Spleen (tissue), 11 donors: Measurements from ENCODE around the gene BARX1. TPM values are rescaled to one million over a fixed set of nuclear protein-coding genes. Genes with fewer than 3 reads are reported as not detected.

Source experiments
- DNase-seq: peaks from one replicate; pipeline ENCODE4 v3.0.0-alpha.2; 2020
- H3K27ac ChIP-seq, 8 donors: fragments of 200-600 bp; sonication (generic) in 7 of 8; 1 replicate in 4 of 8; 2 replicates in 4 of 8; pipeline versions ENCODE4 v1.5.0 to v1.8.0; 2016 to 2021; ENCODE audit warnings: inconsistent platforms in 4 of 8, mild to moderate bottlenecking in 4 of 8, moderate library complexity in 1 of 8
- H3K27me3 ChIP-seq, 7 donors: fragments of 200-600 bp; sonication (generic) in 6 of 7; replicated peaks in 1 of 7; 1 replicate in 4 of 7; 2 replicates in 3 of 7; pipeline versions ENCODE4 v1.5.0 to v1.8.0; 2016 to 2021; ENCODE audit warnings: inconsistent platforms in 3 of 7, mild to moderate bottlenecking in 1 of 7
- H3K36me3 ChIP-seq, 6 donors: fragments of 200-600 bp; sonication (generic) in 5 of 6; 1 replicate in 4 of 6; 2 replicates in 2 of 6; pipeline versions ENCODE4 v1.5.0 to v1.8.0; 2016 to 2021; ENCODE audit warnings: inconsistent platforms in 2 of 6
- H3K4me1 ChIP-seq, 6 donors: fragments of 200-600 bp; sonication (generic) in 5 of 6; 1 replicate in 3 of 6; 2 replicates in 3 of 6; pipeline versions ENCODE4 v1.5.0 to v1.8.0; 2016 to 2021; ENCODE audit warnings: inconsistent platforms in 3 of 6
- H3K4me3 ChIP-seq, 8 donors: fragments of 200-600 bp; sonication (generic) in 7 of 8; 1 replicate in 4 of 8; 2 replicates in 4 of 8; pipeline versions ENCODE4 v1.5.0 to v1.8.0; 2016 to 2021; ENCODE audit warnings: inconsistent platforms in 4 of 8, mild to moderate bottlenecking in 4 of 8, moderate library complexity in 2 of 8
- H3K9me3 ChIP-seq, 8 donors: fragments of 200-600 bp; sonication (generic) in 7 of 8; 1 replicate in 4 of 8; 2 replicates in 4 of 8; pipeline versions ENCODE4 v1.5.0 to v1.8.0; 2016 to 2021; ENCODE audit warnings: inconsistent platforms in 4 of 8
- POLR2A ChIP-seq, 3 donors: fragments of 450-650 bp; IDR thresholded peaks; one replicate each; pipeline ENCODE4 v1.5.1; 2017; ENCODE audit warnings: antibody characterized with exemption in 3 of 3, mild to moderate bottlenecking in 1 of 3
- POLR2AphosphoS5 ChIP-seq, 3 donors: sonication (generic); formaldehyde crosslinking; IDR thresholded peaks; one replicate each; pipeline ENCODE4 v1.5.1; 2017; ENCODE audit warnings: antibody characterized with exemption in 3 of 3
- WGBS, 5 donors: extraction: QIAGEN DNeasy Blood & Tissue Kit in 3 of 5; methylation state at CpG; one replicate each; pipeline versions ENCODE4 v1.1.5 to v1.1.7; 2013 to 2018; 5-methylcytosine and 5-hydroxymethylcytosine counted together
- intact Hi-C: fragments of 100-400 bp; cut with DNase I; formaldehyde crosslinking; loops from one replicate; pipeline ENCODE4 v1.15.0; 2023; ENCODE audit warnings: low total_unique reads
- polyA plus RNA-seq, 3 donors: library from polyadenylated mRNA; stranded (reverse); fragments of 200-250 nt; gene quantifications; one replicate each; pipeline ENCODE4 v1.2.1, GENCODE V29; 2013
- total RNA-seq, 7 donors: library from RNA; depleted of rRNA in 3 of 7; stranded (reverse); fragments of >200 nt in 3 of 7; fragmentation: NEBNext Ultra II Directional in 4 of 7; extraction: Animal tissue kit (Norgen Biotek cat#: 25700) in 4 of 7; gene quantifications; one replicate each; pipeline versions ENCODE4 v1.1.0 to v1.2.1, GENCODE V29; 2016 to 2021
- TF ChIP-seq, protein P1 (sequence below), 11 experiments: fragments of 200-600 bp in 7 of 11; fragments of 450-650 bp in 4 of 11; sonication (generic) in 4 of 11; IDR thresholded peaks in 8 of 11; conservative IDR thresholded peaks in 3 of 11; 1 replicate in 7 of 11; 2 replicates in 4 of 11; pipeline versions ENCODE4 v1.4.0 to v1.8.0; 2016 to 2021; ENCODE audit warnings: antibody characterized with exemption in 11 of 11, inconsistent platforms in 4 of 11, mild to moderate bottlenecking in 1 of 11
- donor health status: healthy with polysubstance abuse.
- donor health status: DM: no; HTN: no; CAD: no; lungs with moderate emphysema.
- donor health status: DM: no; HTN: no; CAD: no.
- donor health status: Bipolar disorder and iron deficiency.
- donor health status: healthy.
- donor health status: DM: no; HTN: no; CAD: no.
- donor health status: DM: yes; HTN: yes; CAD: no.

The BARX1 gene
- total and polyA plus RNA-seq, 10 donors, result 0.07 to 0.21 TPM; not detected in 8

DNA sequence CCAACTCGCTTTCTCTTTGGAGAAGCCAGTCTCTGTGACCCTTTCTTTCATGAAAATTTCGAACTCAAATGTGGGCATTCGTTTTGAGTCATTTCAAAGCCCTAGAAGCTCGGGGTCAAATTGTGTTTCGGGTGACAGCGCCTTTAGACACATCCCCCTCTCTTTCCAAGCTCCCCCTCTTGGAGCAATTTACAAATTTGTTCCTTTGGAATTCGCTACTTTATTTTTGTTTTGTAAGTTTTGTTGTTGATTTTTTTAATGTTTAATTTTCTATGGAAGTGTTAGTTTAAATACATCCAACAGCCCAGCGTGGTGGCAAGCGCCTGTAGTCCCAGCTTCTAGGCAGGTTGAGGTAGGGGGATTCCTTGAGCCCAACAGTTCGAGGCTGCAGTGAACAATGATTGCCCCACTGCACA lies 4.6 kb upstream of the BARX1 start:
- intact Hi-C loops, result loop anchor here (5.0 to 10.0 kb wide), 2 partner anchors 277 to 795 kb away; no protein-coding TSS in a partner anchor
- 12 to 15% (median 13%) methylated on average over 10 of the region's 10 CpGs for WGBS, 5 donors
- H3K4me1 ChIP-seq, result peaks cover 31 to 62% (median 51%) of the 10 kb centered on the region in 6 donors
- peak overlapping the region in 3 of 8 donors; percentile 30 to 62 (median 38) for H3K4me3 ChIP-seq
- DNase-seq, result no peak
- no peaks in the 10 kb centered on the region for H3K9me3 ChIP-seq
- TF ChIP-seq POLR2AphosphoS5 (IDR thresholded peaks at IDR 0.05), result no peak
- TF ChIP-seq, protein P1, sequence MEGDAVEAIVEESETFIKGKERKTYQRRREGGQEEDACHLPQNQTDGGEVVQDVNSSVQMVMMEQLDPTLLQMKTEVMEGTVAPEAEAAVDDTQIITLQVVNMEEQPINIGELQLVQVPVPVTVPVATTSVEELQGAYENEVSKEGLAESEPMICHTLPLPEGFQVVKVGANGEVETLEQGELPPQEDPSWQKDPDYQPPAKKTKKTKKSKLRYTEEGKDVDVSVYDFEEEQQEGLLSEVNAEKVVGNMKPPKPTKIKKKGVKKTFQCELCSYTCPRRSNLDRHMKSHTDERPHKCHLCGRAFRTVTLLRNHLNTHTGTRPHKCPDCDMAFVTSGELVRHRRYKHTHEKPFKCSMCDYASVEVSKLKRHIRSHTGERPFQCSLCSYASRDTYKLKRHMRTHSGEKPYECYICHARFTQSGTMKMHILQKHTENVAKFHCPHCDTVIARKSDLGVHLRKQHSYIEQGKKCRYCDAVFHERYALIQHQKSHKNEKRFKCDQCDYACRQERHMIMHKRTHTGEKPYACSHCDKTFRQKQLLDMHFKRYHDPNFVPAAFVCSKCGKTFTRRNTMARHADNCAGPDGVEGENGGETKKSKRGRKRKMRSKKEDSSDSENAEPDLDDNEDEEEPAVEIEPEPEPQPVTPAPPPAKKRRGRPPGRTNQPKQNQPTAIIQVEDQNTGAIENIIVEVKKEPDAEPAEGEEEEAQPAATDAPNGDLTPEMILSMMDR (IDR thresholded peaks at IDR 0.05 in 8 of 11, conservative IDR thresholded peaks at IDR 0.05 in 3 of 11), result no peak
- TF ChIP-seq POLR2A (IDR thresholded peaks at IDR 0.05), result no peak
- no peak overlapping the region for H3K27ac ChIP-seq
- H3K27me3 ChIP-seq, result peaks cover 28 to 97% (median 68%) of the 10 kb centered on the region in 7 donors
- no peaks in the 10 kb centered on the region for H3K36me3 ChIP-seq

DNA sequence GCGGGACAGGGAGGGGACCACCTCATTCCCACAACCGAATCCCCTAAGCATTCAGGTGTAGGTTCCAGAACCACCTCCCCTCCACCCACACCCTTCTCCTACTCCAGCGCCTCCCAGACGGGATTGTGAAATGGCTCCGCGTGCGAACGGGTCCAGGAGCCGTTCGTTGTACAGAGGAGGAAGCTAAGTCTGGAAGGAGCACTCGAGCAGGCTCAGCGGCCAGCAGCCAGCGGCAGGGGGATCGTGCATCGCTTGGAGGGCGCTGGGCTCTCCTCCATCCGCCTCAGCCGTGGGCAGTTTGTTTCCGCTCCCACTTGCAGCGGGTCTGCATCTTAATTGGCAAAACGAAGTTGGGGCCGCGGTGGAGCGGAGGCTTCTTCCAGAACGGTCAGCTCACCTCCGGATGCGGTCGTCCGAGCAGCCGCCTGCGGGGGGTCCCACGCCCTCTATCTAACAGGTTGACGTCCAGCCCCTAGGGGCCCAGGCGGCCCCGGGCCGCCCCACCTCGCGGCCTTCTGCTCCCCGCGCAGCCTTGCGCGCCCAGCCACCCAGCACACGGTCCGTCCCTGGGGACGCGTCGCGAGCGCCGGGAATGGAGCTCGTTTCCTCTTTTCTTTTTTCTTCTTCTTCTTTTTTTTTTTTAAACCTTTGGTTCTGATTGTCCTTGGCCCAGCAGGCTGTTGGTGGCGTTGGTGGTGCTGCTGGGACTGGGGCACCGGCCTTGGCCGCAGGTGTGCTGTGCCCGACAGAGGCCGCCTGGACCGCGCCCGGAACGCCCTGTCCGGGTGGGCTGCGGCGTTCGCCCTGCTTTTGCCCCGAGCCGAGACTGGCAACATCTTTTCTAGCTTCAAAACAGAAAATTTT lies 3.9 kb upstream of the BARX1 start:
- DNase-seq, result no peak
- intact Hi-C loops, result no loop called here
- Histone ChIP-seq H3K4me1 (peaks cover 31 to 69% (median 58%) of the 10 kb centered on the region in 6 donors), H3K27me3 (peaks cover 30 to 97% (median 75%) of the 10 kb centered on the region in 7 donors), H3K36me3 (no peaks in the 10 kb centered on the region), H3K4me3 (peak overlapping the region; percentile 9 to 62 (median 26)), H3K9me3 (no peaks in the 10 kb centered on the region), H3K27ac (no peak overlapping the region)
- 2 to 4% (median 3%) methylated on average over 43 to 66 of the region's 66 CpGs for WGBS, 5 donors
- TF ChIP-seq POLR2AphosphoS5 (IDR thresholded peaks at IDR 0.05) (peak in 2 of 3 donors; percentile 26 to 66), POLR2A (IDR thresholded peaks at IDR 0.05) (no peak)
- TF ChIP-seq, protein P1 (IDR thresholded peaks at IDR 0.05 in 8 of 11, conservative IDR thresholded peaks at IDR 0.05 in 3 of 11), result no peak

DNA sequence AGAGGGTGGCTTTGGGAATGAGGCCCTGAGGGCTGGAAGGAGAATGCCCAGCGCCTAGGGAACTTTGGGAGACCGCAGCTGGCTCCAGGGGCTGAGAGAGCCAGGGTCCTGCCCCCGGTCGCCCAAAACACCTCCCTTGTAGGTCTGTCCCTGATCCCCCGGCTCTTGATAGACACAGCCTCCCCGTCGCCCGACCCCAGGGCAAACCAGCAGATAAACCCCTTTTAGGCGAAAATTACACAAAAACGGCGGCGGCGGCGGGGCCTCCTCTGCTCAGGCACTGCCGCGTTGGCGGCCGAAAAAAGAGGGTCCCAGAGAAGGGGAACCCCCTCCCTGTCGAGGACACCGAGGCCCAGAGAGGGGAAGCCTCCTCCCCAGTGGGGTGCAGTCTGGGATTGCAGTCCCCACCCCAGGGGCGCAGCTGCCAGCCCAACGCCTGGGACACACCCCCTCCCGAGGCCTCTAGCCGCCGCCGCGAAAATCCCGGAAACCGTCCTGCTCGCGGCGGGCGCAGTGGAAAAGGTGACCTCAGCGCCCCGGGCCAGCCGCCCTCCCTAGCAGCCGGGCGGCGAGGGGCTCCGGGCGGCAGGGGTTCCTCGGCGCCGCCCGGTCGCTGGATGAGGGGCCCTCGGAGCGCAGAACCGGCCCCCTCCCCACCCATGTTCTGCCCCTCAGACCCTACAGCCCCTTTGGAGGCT lies 3.1 kb upstream of the BARX1 start:
- no peak for TF ChIP-seq POLR2A (IDR thresholded peaks at IDR 0.05)
- TF ChIP-seq, protein P1 (IDR thresholded peaks at IDR 0.05 in 8 of 11, conservative IDR thresholded peaks at IDR 0.05 in 3 of 11), result no peak
- TF ChIP-seq POLR2AphosphoS5 (IDR thresholded peaks at IDR 0.05), result no peak
- 14 to 39% (median 15%) methylated on average over 16 to 49 of the region's 49 CpGs for WGBS, 5 donors
- Histone ChIP-seq H3K27me3 (peaks cover 33 to 97% (median 83%) of the 10 kb centered on the region in 7 donors), H3K27ac (no peak overlapping the region), H3K4me3 (peak overlapping the region in 7 of 8 donors; percentile 9 to 62 (median 30)), H3K4me1 (peaks cover 31 to 77% (median 65%) of the 10 kb centered on the region in 6 donors), H3K9me3 (no peaks in the 10 kb centered on the region), H3K36me3 (no peaks in the 10 kb centered on the region)
- intact Hi-C loops, result no loop called here
- no peak for DNase-seq
